ENCODE data around the gene IGF2R. TPM values are rescaled to one million over a fixed set of nuclear protein-coding genes. Genes with fewer than 3 reads are reported as not detected.
"Not testable (repeated sequence)": the region's sequence is repeated elsewhere in the genome, so short reads cannot be mapped to it uniquely, and the experiment has no call there.

IGF2R gene
- total and polyA plus RNA-seq, 2 experiments from 2014 or later, result 61.2 to 132 TPM

DNA sequence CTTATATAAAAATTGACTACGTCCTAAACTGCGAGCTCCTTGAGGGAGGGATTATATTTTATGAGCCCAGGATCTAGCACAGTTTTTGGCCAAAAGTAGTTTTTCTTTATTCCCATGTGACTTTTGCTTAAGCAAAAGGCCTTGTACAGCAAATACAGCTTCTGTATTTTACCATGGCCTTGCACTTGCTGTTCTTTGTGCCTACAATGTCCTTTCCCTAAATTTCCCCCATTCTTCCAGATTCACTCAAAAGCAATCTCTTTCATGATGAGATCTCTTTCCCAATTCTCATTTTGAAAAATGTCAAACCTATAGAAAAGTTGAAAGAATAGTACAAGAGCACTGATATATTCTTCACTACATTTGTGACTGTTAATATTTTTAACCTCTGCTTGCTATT is 4.8 kb upstream of the IGF2R start:
- Histone ChIP-seq H3K9me2 (replicated peaks; ENCODE audit: insufficient read depth) (no peaks in the 10 kb centered on the region), H3K27me3 (peaks cover 21% of the 10 kb centered on the region), H3K4me1 (ENCODE audit: insufficient read depth) (peaks cover 5% of the 10 kb centered on the region), H4K20me1 (ENCODE audit: insufficient read depth, poor library complexity, severe bottlenecking) (no peaks in the 10 kb centered on the region), H3K4me3 (no peak overlapping the region), H3K4me2 (no peak overlapping the region), H3K79me2 (no peaks in the 10 kb centered on the region), H3K9me3 (ENCODE audit: low read depth) (no peaks in the 10 kb centered on the region), H3K27ac (no peak overlapping the region), H2AFZ (no peak overlapping the region), H3K36me3 (replicated peaks; ENCODE audit: insufficient read depth, low read depth) (no peaks in the 10 kb centered on the region)
- TF ChIP-seq EZH2 (IDR thresholded peaks at IDR 0.05; ENCODE audit: borderline replicate concordance) (no peak), EZH2phosphoT487 (IDR thresholded peaks at IDR 0.05; ENCODE audit: low read depth, severe bottlenecking, unreplicated experiment) (no peak)
- TF ChIP-seq, protein P1, sequence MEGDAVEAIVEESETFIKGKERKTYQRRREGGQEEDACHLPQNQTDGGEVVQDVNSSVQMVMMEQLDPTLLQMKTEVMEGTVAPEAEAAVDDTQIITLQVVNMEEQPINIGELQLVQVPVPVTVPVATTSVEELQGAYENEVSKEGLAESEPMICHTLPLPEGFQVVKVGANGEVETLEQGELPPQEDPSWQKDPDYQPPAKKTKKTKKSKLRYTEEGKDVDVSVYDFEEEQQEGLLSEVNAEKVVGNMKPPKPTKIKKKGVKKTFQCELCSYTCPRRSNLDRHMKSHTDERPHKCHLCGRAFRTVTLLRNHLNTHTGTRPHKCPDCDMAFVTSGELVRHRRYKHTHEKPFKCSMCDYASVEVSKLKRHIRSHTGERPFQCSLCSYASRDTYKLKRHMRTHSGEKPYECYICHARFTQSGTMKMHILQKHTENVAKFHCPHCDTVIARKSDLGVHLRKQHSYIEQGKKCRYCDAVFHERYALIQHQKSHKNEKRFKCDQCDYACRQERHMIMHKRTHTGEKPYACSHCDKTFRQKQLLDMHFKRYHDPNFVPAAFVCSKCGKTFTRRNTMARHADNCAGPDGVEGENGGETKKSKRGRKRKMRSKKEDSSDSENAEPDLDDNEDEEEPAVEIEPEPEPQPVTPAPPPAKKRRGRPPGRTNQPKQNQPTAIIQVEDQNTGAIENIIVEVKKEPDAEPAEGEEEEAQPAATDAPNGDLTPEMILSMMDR (IDR thresholded peaks at IDR 0.05; ENCODE audit: poor library complexity), result no peak
- DNase-seq (ENCODE audit: low spot score), result no peak
- WGBS (ENCODE audit: low lambda C conversion rate, missing lambda C conversion rate), result 75% methylated on average over 2 of the region's 2 CpGs

DNA sequence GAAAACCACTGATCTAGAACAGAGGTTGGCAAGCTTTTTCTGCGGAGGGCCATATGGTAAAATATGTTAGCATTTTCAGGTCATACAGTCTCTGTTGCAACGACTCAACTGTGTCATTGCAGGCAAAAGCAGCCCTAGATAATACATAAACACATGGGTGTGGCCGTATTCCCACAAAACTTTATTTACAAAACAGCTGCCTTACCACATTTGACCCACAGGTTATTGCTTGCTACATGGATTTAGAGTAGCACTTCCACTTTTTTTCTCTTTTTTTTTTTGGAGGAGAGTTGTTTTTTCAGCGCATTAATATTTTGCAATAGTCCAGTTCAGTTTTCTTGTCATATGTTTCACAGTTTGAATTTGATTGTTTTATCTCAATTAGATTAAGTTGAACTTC is 2.5 kb upstream of the IGF2R start:
- no peaks in the 10 kb centered on the region for H3K9me2 ChIP-seq (replicated peaks; ENCODE audit: insufficient read depth)
- H3K27ac ChIP-seq, result no peak overlapping the region
- DNase-seq (ENCODE audit: low spot score), result no peak
- no peak overlapping the region for H3K4me2 ChIP-seq
- WGBS (ENCODE audit: low lambda C conversion rate, missing lambda C conversion rate), result 85% methylated on average over 4 of the region's 4 CpGs
- peaks cover 21% of the 10 kb centered on the region for H3K27me3 ChIP-seq
- no peak overlapping the region for H2AFZ ChIP-seq
- no peaks in the 10 kb centered on the region for H3K9me3 ChIP-seq (ENCODE audit: low read depth)
- H4K20me1 ChIP-seq (ENCODE audit: insufficient read depth, poor library complexity, severe bottlenecking), result peaks cover 11% of the 10 kb centered on the region
- no peaks in the 10 kb centered on the region for H3K36me3 ChIP-seq (replicated peaks; ENCODE audit: insufficient read depth, low read depth)
- no peak overlapping the region for H3K4me3 ChIP-seq
- TF ChIP-seq EZH2phosphoT487 (IDR thresholded peaks at IDR 0.05; ENCODE audit: low read depth, severe bottlenecking, unreplicated experiment), result no peak
- peaks cover 17% of the 10 kb centered on the region for H3K4me1 ChIP-seq (ENCODE audit: insufficient read depth)
- peaks cover 22% of the 10 kb centered on the region for H3K79me2 ChIP-seq

DNA sequence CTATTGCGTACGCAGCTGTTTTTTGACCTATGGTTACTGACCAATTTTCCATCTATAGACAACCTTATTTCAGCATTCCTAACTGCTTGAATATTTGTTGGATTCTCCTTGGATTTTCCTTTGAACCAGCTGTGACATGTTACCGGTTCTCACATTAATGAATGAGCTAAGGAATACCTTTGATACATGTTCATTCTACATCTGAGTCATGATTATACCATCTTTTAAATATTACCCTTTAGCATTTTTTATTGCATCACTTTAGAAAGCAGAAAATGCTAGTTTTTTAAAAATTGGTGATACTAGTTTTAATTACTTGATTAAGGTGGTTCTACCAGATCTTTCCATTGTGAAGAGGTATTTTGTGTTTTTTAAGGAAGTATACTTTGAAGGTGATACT is 1.9 kb upstream of the IGF2R start:
- WGBS (ENCODE audit: low lambda C conversion rate, missing lambda C conversion rate), result 98% methylated on average over 3 of the region's 3 CpGs
- H4K20me1 ChIP-seq (ENCODE audit: insufficient read depth, poor library complexity, severe bottlenecking), result peaks cover 18% of the 10 kb centered on the region
- no peaks in the 10 kb centered on the region for H3K9me3 ChIP-seq (ENCODE audit: low read depth)
- H3K36me3 ChIP-seq (replicated peaks; ENCODE audit: insufficient read depth, low read depth), result no peaks in the 10 kb centered on the region
- H3K79me2 ChIP-seq, result peaks cover 28% of the 10 kb centered on the region
- no peaks in the 10 kb centered on the region for H3K9me2 ChIP-seq (replicated peaks; ENCODE audit: insufficient read depth)
- no peak overlapping the region for H3K4me3 ChIP-seq
- peaks cover 21% of the 10 kb centered on the region for H3K27me3 ChIP-seq
- H3K4me1 ChIP-seq (ENCODE audit: insufficient read depth), result peaks cover 23% of the 10 kb centered on the region
- no peak for DNase-seq (ENCODE audit: low spot score)
- H3K4me2 ChIP-seq, result no peak overlapping the region
- TF ChIP-seq, protein P1 (IDR thresholded peaks at IDR 0.05; ENCODE audit: poor library complexity), result no peak
- TF ChIP-seq EZH2 (IDR thresholded peaks at IDR 0.05; ENCODE audit: borderline replicate concordance) (no peak), EZH2phosphoT487 (IDR thresholded peaks at IDR 0.05; ENCODE audit: low read depth, severe bottlenecking, unreplicated experiment) (no peak)
- H3K27ac ChIP-seq, result no peak overlapping the region
- no peak overlapping the region for H2AFZ ChIP-seq

DNA sequence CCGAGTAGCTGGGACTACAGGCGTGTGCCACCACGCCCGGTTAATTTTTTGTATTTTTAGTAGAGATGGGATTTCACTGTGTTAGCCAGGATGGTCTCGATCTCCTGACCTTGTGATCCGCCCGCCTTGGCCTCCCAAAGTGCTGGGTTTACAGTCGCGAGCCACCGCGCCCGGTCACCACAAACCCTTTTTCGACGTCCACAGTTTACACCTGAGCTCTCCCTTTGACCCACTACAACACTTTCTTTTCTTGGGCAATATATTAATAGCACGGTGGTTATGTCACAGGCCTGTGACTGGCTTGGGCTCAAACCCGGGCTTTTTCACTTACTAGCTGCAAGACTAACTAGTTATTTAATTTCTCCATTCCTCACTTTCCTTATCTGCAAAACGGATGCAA is 1.3 kb upstream of the IGF2R start:
- not testable (repeated sequence) for H3K4me2 ChIP-seq; H2AFZ ChIP-seq; H3K9me3 ChIP-seq (ENCODE audit: low read depth); H3K36me3 ChIP-seq (replicated peaks; ENCODE audit: insufficient read depth, low read depth); H3K9me2 ChIP-seq (replicated peaks; ENCODE audit: insufficient read depth); DNase-seq (ENCODE audit: low spot score); H3K27ac ChIP-seq; H3K4me3 ChIP-seq
- Histone ChIP-seq H3K4me1 (ENCODE audit: insufficient read depth) (peaks cover 29% of the 10 kb centered on the region), H4K20me1 (ENCODE audit: insufficient read depth, poor library complexity, severe bottlenecking) (peaks cover 24% of the 10 kb centered on the region), H3K79me2 (peaks cover 35% of the 10 kb centered on the region), H3K27me3 (peaks cover 14% of the 10 kb centered on the region)
- WGBS (ENCODE audit: low lambda C conversion rate, missing lambda C conversion rate), result 90% methylated on average over 17 of the region's 17 CpGs
